ENCODE results near the gene ARRDC4.
"Not testable (repeated sequence)": the region's sequence is repeated elsewhere in the genome, so short reads cannot be mapped to it uniquely, and the experiment has no call there.

Gene ARRDC4

DNA sequence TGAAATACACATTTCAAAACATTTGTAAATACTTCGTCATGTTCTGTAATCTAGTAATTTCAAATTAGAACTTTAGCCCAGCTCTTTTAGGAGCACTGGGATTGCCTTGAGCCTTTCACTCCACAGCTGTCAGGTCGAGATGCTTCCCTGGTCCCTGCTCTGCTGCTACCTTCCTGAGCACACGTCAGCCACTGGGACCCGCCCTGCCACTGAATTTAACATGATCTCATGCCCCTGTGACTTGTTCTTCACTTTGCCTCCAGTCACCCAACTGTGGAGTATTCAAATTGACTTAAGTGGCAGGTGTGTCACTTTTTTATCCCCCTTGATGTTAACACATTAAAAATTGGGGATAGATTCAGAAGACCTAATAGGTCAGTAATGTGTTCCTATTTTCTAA, 3.3 kb downstream of the ARRDC4 start:
- in situ Hi-C loops (cut with MboI; ENCODE audit: low sequenced_read_pairs) = no loop called here

DNA sequence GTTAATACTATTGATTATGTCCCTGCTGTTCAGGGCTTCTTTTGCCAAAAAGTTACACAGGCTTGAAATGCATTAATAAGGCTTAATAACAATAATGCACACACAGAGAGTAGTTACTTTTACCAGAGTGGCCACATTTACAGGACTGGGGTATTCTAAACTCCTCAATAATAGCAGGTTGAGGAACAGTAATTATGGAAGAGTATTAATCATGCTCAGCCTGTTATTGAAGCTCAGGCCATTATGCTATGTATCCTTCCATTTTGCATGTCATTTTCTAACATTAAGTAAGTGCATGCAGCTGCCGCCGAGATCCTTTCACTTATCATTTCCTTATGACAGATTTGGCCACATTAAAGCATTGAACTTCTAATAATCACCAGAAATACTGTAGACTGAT, 5.7 kb downstream of the ARRDC4 start:
- in situ Hi-C loops (cut with MboI; ENCODE audit: low sequenced_read_pairs) = no loop called here

DNA sequence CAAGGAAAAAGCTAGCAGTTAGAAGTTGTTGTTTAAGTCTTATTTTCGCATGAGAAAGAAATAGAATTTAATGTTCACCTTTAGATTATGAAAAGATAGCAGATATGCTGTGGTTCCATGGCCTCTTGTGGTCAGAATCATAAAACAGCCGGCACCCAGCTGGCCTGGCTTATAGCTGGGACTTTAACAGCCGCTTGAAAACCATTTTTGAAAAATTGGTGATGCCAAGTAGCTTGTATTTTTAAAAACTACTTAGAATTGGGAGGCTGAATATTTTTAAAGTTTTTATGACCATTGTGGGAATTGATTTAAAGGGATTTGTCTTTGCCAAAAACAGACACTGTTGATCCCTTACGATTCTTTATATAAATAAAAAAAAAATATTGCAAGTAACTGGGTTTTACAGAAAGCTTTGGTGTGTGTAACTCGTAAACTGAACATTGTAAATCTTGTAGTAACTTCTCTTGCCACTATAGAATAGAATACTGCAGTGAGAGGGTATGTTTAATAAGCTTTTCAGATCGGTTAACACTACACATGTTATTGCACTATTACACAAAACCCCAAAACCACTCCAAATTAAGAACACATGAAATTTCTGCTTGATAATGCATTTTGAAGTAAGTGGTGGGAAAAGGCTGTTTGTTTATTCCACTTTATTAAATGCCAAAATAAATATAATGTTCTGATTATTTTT, 6.6 kb downstream of the ARRDC4 start:
- in situ Hi-C loops (cut with MboI; ENCODE audit: low sequenced_read_pairs) = no loop called here

DNA sequence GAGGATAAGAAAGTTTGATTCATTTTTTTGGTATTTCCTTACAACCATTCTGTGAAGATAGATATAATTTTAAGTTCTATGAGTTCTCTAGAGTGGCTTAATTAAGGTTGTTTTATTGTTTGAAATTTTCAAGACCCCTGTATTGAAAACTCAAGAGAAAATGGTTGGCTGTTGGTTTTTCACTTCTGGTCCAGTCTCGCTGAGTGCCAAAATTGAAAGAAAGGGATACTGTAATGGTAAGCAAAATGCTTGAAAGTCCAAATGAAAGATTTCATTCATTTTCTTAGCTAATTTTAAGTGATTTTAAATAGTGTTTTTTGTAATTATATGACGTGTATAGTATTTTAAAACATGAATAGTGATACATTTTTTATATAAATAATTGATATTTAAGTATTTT, 7.4 kb downstream of the ARRDC4 start:
- in situ Hi-C loops (cut with MboI; ENCODE audit: low sequenced_read_pairs) = no loop called here

DNA sequence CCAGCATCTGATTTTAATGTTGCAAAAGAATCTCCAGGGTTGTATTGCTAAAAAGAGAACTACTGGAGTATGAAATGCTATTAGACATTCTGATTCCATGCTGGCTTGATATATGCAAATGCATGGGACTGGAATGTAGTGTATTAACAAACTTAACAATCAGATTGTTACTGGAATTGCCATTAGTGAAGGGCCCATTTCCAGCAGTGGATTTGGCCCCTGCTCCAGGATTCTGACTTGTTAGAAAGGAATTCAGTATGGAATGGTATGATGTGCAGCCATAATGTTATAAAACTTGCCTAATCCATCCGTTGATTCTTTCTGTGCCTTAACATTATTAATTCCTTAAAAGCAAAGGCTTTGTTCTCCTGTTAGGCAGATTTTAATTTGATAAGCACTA, 7.9 kb downstream of the ARRDC4 start:
- in situ Hi-C loops (cut with MboI; ENCODE audit: low sequenced_read_pairs) = no loop called here

DNA sequence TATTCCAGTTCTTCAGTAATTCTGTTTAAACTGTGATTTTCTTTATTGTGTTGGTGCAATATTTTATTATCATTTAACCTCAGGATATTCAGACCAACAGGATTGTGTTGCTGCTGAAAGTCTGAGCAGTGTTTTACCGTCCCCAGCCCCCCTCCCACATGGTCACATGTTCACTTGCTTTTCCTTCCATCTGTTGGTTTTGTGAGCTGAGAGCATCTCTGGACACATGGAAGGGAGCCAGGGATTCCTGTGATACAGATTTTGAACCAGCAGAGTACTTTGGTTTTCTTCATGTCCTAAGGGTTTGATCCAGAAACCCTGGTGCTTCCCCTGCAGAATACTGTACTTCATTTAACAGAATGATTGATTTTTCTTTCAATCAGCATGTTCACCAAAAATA, 11.9 kb downstream of the ARRDC4 start:
- in situ Hi-C loops (cut with MboI; ENCODE audit: low sequenced_read_pairs) = no loop called here

DNA sequence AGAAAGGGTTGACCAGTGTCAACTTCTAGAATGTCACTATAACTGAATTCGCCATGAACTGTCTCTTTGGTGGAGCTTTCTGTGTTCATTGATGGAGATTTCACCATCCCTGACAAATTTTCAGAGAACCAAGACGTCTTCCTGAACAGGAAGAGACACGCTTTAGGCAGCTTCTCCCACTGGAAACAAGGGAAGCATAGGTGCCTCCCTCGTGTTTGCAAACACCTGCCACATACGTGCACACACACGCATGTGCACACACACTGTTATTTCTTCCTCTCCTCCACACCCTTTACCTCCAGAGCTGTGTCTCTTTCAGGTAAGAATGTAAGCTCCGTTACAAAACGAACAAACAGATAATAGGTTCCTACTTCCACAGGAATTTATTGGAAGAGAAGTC, 15.6 kb downstream of the ARRDC4 start:
- in situ Hi-C loops (cut with MboI; ENCODE audit: low sequenced_read_pairs) = no loop called here

DNA sequence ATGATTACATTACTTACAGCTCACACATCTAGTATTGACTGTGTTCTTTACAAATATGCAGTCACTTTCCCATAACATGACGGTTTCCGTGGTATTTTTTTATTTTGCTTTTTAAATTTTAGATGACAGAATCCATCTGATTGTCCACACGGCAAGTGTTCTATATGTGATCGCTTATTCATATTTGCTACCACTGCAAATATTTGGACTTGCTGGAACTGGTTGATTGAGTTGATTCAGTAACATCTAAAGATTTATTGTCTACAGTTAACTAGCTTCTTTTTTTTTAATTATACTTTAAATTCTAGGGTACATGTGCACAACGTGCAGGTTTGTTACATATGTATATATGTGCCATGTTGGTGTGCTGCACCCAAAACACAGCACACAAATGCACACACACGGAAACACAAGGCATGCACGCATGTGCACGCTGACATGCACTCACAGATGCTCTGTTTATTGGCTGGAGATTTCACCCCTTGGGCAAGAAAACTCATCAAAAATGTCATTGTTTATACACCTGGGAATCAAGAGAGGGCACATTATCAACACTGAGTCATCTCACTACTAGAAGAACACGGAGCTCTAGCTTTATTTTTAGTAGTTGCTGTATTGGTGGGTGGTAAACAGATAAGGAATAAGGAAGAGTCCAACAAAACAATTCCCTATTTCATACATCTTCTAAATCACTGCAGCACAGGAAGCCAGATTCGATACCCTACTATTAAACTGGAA, 16.4 kb downstream of the ARRDC4 start:
- in situ Hi-C loops (cut with MboI; ENCODE audit: low sequenced_read_pairs) = no loop called here

DNA sequence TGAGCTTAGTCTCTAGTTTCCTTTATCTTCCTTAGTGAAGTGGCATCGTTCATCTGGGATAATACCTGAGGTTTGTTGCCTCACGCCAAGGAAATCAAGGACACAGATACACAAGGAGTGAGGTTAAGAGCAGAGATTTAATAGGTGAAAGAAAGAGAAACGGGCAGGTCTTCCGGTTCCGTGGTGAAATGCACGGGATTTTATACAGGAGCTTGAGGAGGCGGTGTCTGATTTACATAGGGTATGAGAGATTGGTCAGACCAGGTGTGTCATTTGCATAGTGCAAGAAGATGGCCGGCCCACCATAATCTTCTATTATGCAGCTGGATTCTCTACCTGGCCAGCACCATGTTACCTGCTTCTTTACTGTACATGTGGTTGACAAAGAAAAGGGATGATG, 17.2 kb downstream of the ARRDC4 start:
- in situ Hi-C loops (cut with MboI; ENCODE audit: low sequenced_read_pairs) = no loop called here

DNA sequence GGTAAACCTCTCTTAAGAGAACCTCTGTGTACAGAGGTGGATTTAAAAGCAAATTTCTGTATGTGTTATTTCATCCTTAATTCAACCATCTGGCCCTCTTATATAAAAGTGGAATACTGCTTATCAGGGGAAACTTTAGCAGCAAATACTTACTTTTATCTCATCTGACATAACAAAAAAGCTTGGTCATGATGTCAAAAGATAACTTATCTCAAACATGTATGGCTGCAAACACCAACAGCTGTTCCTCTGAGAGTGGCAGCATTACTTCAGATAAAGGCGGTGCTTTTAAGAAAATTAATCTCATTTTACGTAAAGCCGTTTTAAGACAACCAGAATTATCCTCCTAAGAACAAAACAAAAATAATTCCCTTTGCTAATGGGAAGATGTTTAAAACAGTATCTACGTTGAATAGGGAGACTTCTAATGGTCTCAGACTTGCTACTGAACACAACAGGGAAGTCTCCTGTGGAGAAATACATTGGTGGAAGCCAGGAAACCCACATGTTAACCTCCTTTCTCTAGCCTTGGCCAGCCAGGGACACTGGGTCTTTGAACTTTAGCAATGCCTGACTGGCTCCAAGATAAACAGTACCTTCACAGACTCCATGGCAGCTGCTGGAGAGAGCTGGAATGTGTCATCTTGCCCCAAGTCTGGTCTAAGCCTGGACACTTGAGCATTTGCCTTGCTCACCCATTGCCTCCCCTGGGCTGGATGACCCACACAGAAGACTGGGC, 18.1 kb downstream of the ARRDC4 start:
- in situ Hi-C loops (cut with MboI; ENCODE audit: low sequenced_read_pairs) = no loop called here

DNA sequence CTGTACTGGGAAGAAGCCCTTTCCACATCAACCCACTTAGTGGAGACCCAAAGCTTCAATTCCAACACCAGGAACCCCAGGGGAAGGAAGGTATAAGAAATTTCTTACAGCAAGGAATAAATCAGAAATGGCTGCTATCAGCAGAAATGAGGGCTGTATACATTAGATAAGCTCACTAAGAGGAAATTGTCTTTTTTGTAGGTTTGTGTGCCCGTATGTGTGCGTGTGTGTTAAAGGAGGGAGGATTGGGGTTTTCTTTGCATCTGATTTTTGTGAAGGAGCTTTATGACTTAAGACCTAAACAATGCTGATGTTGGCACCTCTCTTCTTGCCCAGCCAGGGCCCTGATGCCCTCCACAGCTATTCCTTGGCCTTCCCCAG, 18.6 kb downstream of the ARRDC4 start:
- in situ Hi-C loops (cut with MboI; ENCODE audit: low sequenced_read_pairs) = no loop called here

DNA sequence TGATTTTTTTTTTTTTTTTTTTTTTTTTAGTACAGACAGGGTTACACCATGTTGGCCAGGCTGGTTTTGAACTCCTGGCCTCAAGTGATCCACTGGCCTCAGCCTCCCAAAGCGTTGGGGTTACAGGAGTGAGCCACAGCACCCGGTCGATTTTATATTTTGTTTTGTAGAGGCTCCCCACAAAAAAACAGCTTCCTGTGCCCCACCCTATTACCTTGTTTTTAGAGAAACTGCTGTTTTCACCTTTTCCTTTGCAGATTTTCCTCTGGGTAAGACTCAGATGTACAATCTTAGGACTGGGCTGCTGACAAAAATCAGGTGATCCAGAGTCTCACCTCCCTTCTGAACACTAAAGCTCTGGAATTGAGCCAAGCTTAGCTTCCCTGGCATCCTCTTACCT, 20.6 kb downstream of the ARRDC4 start:
- in situ Hi-C loops (cut with MboI; ENCODE audit: low sequenced_read_pairs) = no loop called here

DNA sequence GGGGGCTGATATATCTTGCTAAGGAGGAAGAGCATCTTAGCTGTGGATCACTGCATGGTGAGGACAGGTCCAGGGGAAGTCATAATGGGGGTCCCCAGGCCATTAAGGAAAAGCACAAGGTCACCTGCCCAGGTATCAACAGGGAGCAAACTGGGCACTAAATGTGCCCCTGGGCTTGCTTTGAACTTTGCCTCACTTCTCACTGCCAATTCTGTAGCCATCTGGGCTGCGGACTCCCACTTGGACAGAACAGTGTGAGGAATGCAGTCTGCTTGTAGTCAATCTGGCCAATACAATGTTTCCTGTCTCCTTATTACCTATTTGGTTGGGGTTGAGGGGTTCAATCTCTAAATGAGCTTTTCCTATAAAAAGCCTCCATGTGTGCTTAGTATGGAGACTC, 21.3 kb downstream of the ARRDC4 start:
- in situ Hi-C loops (cut with MboI; ENCODE audit: low sequenced_read_pairs) = no loop called here

DNA sequence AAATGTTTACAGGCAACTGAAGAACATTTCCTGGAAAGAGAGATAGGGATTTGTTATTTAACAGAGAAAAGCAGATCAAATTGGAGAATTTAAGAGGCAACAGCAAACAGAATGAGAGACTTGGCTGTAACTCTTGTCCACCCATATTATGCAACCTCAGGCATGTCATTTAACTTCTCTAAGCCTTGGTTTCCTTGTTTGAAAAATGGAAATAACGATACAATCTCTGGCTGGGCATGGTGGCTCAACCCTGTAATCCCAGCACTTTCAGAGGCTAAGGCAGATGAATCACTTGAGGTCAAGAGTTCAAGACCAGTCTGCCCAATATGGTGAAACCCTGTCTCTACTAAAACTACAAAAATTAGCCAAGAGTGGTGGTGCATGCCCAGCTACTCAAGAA, 23.7 kb downstream of the ARRDC4 start:
- in situ Hi-C loops (cut with MboI; ENCODE audit: low sequenced_read_pairs) = no loop called here

DNA sequence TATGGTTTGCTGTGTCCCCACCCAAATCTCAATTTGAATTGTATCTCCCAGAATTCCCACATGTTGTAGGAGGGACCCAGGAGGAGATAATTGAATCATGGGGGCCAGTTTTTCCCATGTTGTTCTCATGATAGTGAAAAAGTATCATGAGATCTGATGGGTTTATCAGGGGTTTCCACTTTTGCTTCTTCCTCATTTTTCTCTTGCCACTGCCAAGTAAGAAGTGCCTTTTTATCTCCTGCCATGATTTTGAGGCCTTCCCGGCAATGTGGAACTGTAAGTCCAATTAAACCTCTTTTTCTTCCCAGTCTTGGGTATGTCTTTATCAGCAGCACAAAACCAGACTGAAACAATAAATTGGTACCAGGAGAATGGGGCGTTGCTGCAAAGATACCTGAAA, 25.5 kb downstream of the ARRDC4 start:
- in situ Hi-C loops (cut with MboI; ENCODE audit: low sequenced_read_pairs) = not testable (repeated sequence)

DNA sequence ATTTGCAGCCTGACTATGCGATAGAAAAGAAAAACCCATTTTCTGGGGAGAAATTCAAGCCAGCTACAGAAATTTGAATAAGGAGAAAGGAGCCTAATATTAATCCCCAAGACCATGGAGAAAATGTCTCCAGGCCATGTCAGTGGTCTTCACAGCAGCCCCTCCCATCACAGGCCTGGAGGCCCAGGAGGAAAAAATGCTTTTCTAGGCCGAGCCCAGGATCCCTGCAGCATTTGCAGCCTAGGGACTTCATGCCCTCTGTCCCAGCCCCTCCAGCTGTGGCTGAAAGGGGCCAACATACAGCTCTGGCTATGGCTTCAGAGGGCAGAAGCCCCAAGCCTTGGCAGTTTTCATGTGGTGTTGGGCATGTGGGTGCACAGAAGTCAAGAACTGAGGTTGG, 26.3 kb downstream of the ARRDC4 start:
- in situ Hi-C loops (cut with MboI; ENCODE audit: low sequenced_read_pairs) = no loop called here

DNA sequence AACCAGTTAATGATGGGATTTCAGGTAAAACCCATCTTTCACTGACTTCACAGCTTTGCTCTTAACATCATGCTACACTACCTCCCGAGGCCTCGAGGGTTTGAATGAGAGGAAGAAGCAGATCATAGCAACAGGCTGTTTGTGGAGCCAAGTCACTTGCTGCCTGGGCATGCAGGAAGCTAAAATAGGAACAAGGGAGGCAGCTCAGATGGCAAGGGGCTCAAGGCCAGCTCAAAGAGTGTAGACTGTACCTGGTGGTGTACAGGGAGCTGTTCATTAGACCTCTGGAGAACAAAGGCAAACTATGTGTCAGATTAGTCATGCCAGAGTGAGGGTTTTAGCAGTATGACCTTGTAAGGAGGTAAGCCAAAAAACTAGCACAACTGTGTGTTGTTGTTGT, 28.8 kb downstream of the ARRDC4 start:
- in situ Hi-C loops (cut with MboI; ENCODE audit: low sequenced_read_pairs) = no loop called here

DNA sequence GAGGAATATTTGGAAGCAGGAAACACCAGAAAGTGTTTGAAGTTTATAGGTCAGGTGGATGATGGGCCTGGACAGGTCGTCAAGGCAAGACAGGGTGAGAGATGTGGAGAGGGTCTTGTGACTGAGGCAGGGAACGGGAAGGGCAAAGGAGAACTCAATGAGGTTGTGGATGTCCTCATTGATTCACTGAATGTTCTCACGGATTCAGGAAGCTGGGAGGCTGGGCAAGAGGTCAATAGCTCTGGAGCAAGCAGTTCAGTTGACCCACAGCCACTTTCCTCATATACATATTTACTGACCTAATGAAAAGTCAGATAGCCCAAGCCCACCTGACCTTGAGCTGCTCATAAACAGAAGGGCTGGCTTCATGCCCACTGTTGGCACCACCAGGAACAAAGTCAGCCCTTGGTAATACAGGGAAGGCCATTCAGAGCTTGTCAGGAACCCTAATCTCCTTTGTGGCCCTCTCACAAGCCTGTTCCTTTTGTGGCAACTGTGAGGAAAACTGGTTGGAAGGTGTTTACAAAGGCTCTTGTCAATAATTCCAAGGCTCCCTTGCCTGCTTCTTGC, 31.6 kb downstream of the ARRDC4 start:
- in situ Hi-C loops (cut with MboI; ENCODE audit: low sequenced_read_pairs) = no loop called here

DNA sequence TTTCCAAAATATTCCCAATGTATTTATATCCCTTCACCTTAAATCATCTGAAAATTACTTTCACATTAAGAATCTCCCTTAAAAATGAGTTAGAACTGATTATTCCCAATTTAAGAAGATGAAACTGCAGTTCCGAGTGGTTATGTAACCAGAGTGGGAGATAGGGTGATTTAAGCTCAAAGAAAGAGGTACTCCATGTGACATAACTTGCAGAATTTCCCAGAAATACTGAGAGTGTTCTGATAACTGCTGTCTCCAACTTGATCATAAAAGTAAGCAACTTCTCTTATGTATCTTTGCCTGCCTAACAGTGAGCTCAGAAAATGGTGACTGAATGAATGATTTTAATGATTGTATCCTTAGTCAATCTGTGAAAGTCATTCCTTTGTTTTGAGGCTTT, 32.3 kb downstream of the ARRDC4 start:
- in situ Hi-C loops (cut with MboI; ENCODE audit: low sequenced_read_pairs) = no loop called here

DNA sequence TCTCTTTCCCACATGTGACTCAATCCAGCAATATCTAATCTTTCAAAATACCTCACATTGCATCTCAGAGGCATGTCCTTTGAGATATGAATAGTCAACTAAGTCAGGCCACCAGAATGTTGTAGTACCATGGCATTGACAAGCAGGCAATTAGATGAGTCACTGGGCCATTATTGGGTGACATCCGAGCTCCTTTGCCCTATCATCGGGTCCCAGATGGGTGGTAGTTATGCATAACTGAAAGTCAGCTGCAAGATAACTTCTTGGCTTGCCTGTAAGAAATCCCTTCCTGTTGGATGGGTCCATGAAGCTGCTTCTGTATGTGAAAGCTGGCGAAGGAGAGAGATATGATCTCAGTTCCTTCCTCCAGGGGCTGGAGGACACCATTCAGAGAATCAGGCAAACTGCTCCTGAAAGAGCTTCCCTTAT, 32.8 kb downstream of the ARRDC4 start:
- in situ Hi-C loops (cut with MboI; ENCODE audit: low sequenced_read_pairs) = no loop called here

DNA sequence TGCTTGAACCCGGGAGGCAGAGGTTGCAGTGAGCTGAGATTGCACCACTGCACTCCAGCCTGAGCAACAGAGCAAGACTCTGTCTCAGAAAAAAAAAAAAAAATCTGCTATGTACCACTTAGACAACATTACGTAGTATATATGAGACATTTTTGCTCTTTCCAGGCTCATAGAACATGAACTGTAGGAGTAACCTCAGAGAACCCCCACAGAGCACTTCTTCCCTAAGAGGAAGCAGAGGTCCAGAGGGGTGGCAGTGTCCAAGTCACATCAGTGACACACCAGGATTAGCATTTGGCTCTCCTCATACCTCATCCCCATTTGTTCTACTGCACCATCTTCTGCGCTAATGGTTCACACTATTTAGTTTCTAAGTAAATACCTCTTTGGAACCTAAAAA, 33.7 kb downstream of the ARRDC4 start:
- in situ Hi-C loops (cut with MboI; ENCODE audit: low sequenced_read_pairs) = no loop called here

DNA sequence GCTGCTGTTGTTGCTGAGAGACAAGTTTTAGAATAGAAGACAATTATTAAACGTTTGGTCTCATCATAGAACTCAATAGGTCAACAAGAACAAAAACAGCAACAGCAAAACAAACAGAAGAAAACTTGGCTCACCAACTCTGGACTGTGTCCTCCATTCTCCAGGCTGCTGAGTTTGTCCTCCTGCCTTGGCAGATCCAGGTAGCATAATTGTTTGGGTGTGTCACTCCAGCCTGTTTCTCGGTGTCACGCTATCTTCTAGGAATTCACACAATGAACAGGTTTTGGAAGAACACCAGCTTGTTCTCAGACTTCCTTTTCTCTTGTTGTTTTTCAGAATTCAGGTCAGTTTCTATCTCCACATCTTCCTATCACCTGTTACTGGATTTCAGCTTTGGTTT, 34.7 kb downstream of the ARRDC4 start:
- in situ Hi-C loops (cut with MboI; ENCODE audit: low sequenced_read_pairs) = no loop called here
